ENCODE data around the gene PCDHB2.
"Not testable (repeated sequence)": the region's sequence is repeated elsewhere in the genome, so short reads cannot be mapped to it uniquely, and the experiment has no call there.

Gene PCDHB2

DNA sequence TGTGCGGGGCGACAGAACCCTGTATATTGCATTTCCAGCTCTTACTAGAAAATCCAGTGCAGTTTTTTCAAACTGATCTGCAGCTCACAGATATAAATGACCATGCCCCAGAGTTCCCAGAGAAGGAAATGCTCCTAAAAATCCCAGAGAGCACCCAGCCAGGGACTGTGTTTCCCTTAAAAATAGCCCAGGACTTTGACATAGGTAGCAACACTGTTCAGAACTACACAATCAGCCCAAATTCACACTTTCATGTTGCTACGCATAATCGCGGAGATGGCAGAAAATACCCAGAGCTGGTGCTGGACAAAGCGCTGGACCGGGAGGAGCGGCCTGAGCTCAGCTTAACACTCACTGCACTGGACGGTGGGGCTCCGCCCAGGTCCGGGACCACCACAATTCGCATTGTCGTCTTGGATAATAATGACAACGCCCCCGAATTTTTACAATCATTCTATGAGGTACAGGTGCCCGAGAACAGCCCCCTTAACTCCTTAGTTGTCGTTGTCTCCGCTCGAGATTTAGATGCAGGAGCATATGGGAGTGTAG, 41.4 kb downstream of the PCDHB2 start:
- DNase-seq (ENCODE audit: low read depth, low spot score), result no peak

DNA sequence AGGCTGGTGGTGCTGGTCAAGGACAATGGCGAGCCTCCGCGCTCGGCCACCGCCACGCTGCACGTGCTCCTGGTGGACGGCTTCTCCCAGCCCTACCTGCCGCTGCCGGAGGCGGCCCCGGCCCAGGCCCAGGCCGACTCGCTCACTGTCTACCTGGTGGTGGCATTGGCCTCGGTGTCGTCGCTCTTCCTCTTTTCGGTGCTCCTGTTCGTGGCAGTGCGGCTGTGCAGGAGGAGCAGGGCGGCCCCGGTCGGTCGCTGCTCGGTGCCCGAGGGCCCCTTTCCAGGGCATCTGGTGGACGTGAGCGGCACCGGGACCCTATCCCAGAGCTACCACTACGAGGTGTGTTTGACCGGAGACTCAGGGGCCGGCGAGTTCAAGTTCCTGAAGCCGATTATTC, 42.9 kb downstream of the PCDHB2 start:
- not testable (repeated sequence) for DNase-seq (ENCODE audit: low read depth, low spot score)
